Psoas muscle (tissue), 8 donors: ENCODE results near the gene ACTN2. TPM values are rescaled to one million over a fixed set of nuclear protein-coding genes. Genes with fewer than 3 reads are reported as not detected.

Experiments used
- ATAC-seq, 4 donors: fragments of 200-7000 bp; cut with Tn5 transposase; one replicate each; pipeline ENCODE4 v1.9.1; 2020; ENCODE audit warnings: moderate library complexity in 3 of 4, mild to moderate bottlenecking in 2 of 4
- DNase-seq, 2 donors: peaks; one replicate each; pipeline ENCODE4 v3.0.0-alpha.2; 2020
- H3K27ac ChIP-seq: fragments of 200-600 bp; one replicate; pipeline ENCODE4 v1.8.0; 2022
- H3K27me3 ChIP-seq, 3 donors: fragments of 200-600 bp in 1 of 3; one replicate each; pipeline versions ENCODE4 v1.6.1 to v1.8.0; 2013 to 2022; ENCODE audit warnings: low read length in 2 of 3, mild to moderate bottlenecking in 2 of 3, moderate library complexity in 1 of 3; ENCODE audit not compliant: insufficient read depth in 3 of 3
- H3K36me3 ChIP-seq, 2 donors: fragments of 200-600 bp in 1 of 2; one replicate each; pipeline versions ENCODE4 v1.6.1 to v1.8.0; 2013 to 2022; ENCODE audit warnings: low read depth in 1 of 2, mild to moderate bottlenecking in 1 of 2, moderate library complexity in 1 of 2; ENCODE audit not compliant: insufficient read depth in 1 of 2
- H3K4me1 ChIP-seq: fragments of 200-600 bp; one replicate; pipeline ENCODE4 v1.8.0; 2022
- H3K4me3 ChIP-seq: fragments of 200-600 bp; one replicate; pipeline ENCODE4 v1.8.0; 2022; ENCODE audit warnings: mild to moderate bottlenecking
- H3K9me3 ChIP-seq: fragments of 200-600 bp; one replicate; pipeline ENCODE4 v1.8.0; 2022
- CTCF ChIP-seq: fragments of 200-600 bp; IDR thresholded peaks from one replicate; pipeline ENCODE4 v1.8.0; 2022; ENCODE audit warnings: antibody characterized with exemption
- WGBS, 3 donors: extraction: QIAGEN DNeasy Blood & Tissue Kit; methylation state at CpG; one replicate each; pipeline versions ENCODE4 v1.1.6 to v1.1.7; 2013; 5-methylcytosine and 5-hydroxymethylcytosine counted together
- intact Hi-C, 2 donors: fragments of 100-400 bp; cut with DNase I; formaldehyde crosslinking; loops; one replicate each; pipeline versions ENCODE4 v1.11.0 to v1.14.2; 2022
- polyA plus RNA-seq, 3 donors: library from polyadenylated mRNA; stranded (reverse); fragments of 200-250 nt; gene quantifications; one replicate each; pipeline ENCODE4 v1.2.3, GENCODE V29; 2013
- total RNA-seq, 4 donors: library from RNA; stranded (reverse); fragmentation: NEBNext Ultra II Directional in 2 of 4; extraction: Animal tissue kit (Norgen Biotek cat#: 25700) in 2 of 4; gene quantifications; one replicate each; pipeline versions ENCODE4 v1.2.1 to v1.2.4, GENCODE V29; 2021 to 2023
- donor health status: healthy with polysubstance abuse.
- donor health status: DM: no; HTN: no; CAD: no; lungs with moderate emphysema.
- donor health status: Bipolar disorder and iron deficiency.
- donor health status: healthy.
- donor health status: DM: yes; HTN: yes; CAD: no.
- donor health status: DM: no; HTN: no; CAD: no.
- donor health status: DM: no; HTN: no; CAD: no.
- donor health status: DM: yes; HTN: yes; CAD: no.

ACTN2 gene
- total and polyA plus RNA-seq, 7 donors: 792 to 4,645 (median 2,645) TPM

GRCh38 chr1:236702791-236703394, 16.6 kb downstream of the ACTN2 start:
- no peak for TF ChIP-seq CTCF
- intact Hi-C loops: loop anchor here (2.0 to 5.0 kb wide), 2 partner anchors 14 to 86 kb away; no protein-coding TSS in a partner anchor

GRCh38 chr1:236705771-236706170, 19.5 kb downstream of the ACTN2 start:
- DNase-seq: no peak
- Histone ChIP-seq H3K27me3 (no peaks in the 10 kb centered on the region), H3K36me3 (peaks cover 0 to 5% of the 10 kb centered on the region in 2 donors), H3K4me1 (peaks cover 66% of the 10 kb centered on the region), H3K9me3 (no peaks in the 10 kb centered on the region), H3K4me3 (no peak overlapping the region), H3K27ac (peak overlapping the region; percentile 99)
- peak in 1 of 4 donors; percentile 30 for ATAC-seq
- intact Hi-C loops: no loop called here
- 10 to 12% (median 12%) methylated on average over 1 of the region's 1 CpG for WGBS, 3 donors
- TF ChIP-seq CTCF: no peak

More at GRCh38 chr1:236702791-236703394, 16.6 kb downstream of the ACTN2 start:
- no peak for DNase-seq
- ATAC-seq: peak; percentile 10 to 53 (median 44)
- WGBS, 3 donors: 32 to 38% (median 33%) methylated on average over 3 of the region's 3 CpGs
- H3K9me3 ChIP-seq: no peaks in the 10 kb centered on the region
- peaks cover 79% of the 10 kb centered on the region for H3K4me1 ChIP-seq
- no peaks in the 10 kb centered on the region for H3K36me3 ChIP-seq
- peak overlapping the region; percentile 99 for H3K27ac ChIP-seq
- peak overlapping the region; percentile 37 for H3K4me3 ChIP-seq
- no peaks in the 10 kb centered on the region for H3K27me3 ChIP-seq

GRCh38 chr1:236706183-236706582, 19.9 kb downstream of the ACTN2 start:
- no peaks in the 10 kb centered on the region for H3K9me3 ChIP-seq
- ATAC-seq (no peak), DNase-seq (no peak)
- peak overlapping the region; percentile 99 for H3K27ac ChIP-seq
- intact Hi-C loops: no loop called here
- H3K27me3 ChIP-seq: no peaks in the 10 kb centered on the region
- H3K36me3 ChIP-seq: peaks cover 0 to 5% of the 10 kb centered on the region in 2 donors
- WGBS, 3 donors: 29 to 54% (median 35%) methylated on average over 1 of the region's 1 CpG
- H3K4me3 ChIP-seq: no peak overlapping the region
- TF ChIP-seq CTCF: no peak
- H3K4me1 ChIP-seq: peaks cover 62% of the 10 kb centered on the region

GRCh38 chr1:236710328-236710892, 24.1 kb downstream of the ACTN2 start:
- ATAC-seq: peak in 1 of 4 donors; percentile 5
- WGBS, 3 donors: 60 to 68% (median 61%) methylated on average over 11 of the region's 11 CpGs
- H3K27ac ChIP-seq: peak overlapping the region; percentile 99

More at GRCh38 chr1:236710328-236710892, 24.1 kb downstream of the ACTN2 start:
- Histone ChIP-seq H3K4me1 (peaks cover 32% of the 10 kb centered on the region), H3K27me3 (no peaks in the 10 kb centered on the region), H3K4me3 (no peak overlapping the region), H3K36me3 (peaks cover 0 to 10% of the 10 kb centered on the region in 2 donors), H3K9me3 (no peaks in the 10 kb centered on the region)
- intact Hi-C loops: no loop called here
- TF ChIP-seq CTCF: no peak
- DNase-seq: no peak
